Measurements from ENCODE around the gene RBM19.

GRCh38 chr12:113945174-113946173 is 20.7 kb downstream of the RBM19 start:
- TF ChIP-seq SP1 (IDR thresholded peaks at IDR 0.05) (no peak), SUZ12 (IDR thresholded peaks at IDR 0.05) (no peak), ELF4 (IDR thresholded peaks at IDR 0.05) (no peak), FOXA1 (IDR thresholded peaks at IDR 0.05) (no peak), FOXK2 (IDR thresholded peaks at IDR 0.05) (no peak), HDGF (IDR thresholded peaks at IDR 0.05; ENCODE audit: borderline replicate concordance) (no peak), FOXM1 (IDR thresholded peaks at IDR 0.05; ENCODE audit: borderline replicate concordance) (no peak), TARDBP (IDR thresholded peaks at IDR 0.05) (no peak), NFRKB (IDR thresholded peaks at IDR 0.05) (no peak)
